BJ (cell line): ENCODE results near the gene CLSTN2. TPM values are rescaled to one million over a fixed set of nuclear protein-coding genes. Genes with fewer than 3 reads are reported as not detected.

Experiments used
- CTCF ChIA-PET: fragments of 350-600 bp; formaldehyde crosslinking; extraction: SDS; loops from one replicate; lab custom pipeline; 2021; ENCODE audit warnings: antibody characterized with exemption, inconsistent platforms; lab: Yijun Ruan, JAX
- POLR2A ChIA-PET: fragments of 300-600 bp; sonication (Branson Sonifier 250); formaldehyde crosslinking; extraction: SDS; loops from one replicate; lab custom pipeline; 2021; ENCODE audit warnings: antibody characterized with exemption; lab: Charles Lee
- DNase-seq: peaks from one replicate; pipeline ENCODE4 v3.0.0-alpha.2; 2011; ENCODE audit warnings: low read depth
- H3K27me3 ChIP-seq: 2 replicates; pipeline ENCODE4 v1.6.0; 2011; ENCODE audit warnings: low read length; ENCODE audit not compliant: control insufficient read depth, insufficient read depth
- H3K36me3 ChIP-seq: 2 replicates; pipeline ENCODE4 v1.5.1; 2011; ENCODE audit warnings: low read length; ENCODE audit not compliant: control insufficient read depth, insufficient read depth
- H3K4me3 ChIP-seq: 2 replicates; pipeline ENCODE4 v1.5.1; 2011; ENCODE audit warnings: low read depth, mild to moderate bottlenecking, control low read depth, low read length
- CTCF ChIP-seq: IDR thresholded peaks from 2 replicates; pipeline ENCODE4 v1.5.1; 2011; ENCODE audit warnings: low read depth, mild to moderate bottlenecking, control low read depth, inconsistent platforms, low read length, moderate library complexity; ENCODE audit not compliant: insufficient read depth
- polyA plus RNA-seq: library from polyadenylated mRNA; depleted of rRNA; stranded (reverse); fragments of >200 nt; gene quantifications from 2 replicates; pipeline ENCODE4 v1.2.3, GENCODE V29; 2011

The CLSTN2 gene
- polyA plus RNA-seq, 1 experiment: 1.8 TPM

- Histone ChIP-seq H3K27me3 (no peaks in the 10 kb centered on the region), H3K4me3 (no peak overlapping the region), H3K36me3 (no peaks in the 10 kb centered on the region)
- ChIA-PET POLR2A (no interaction called here), CTCF (no interaction called here)
- DNase-seq: no peak
- TF ChIP-seq CTCF: no peak
Observed at GRCh38 chr3:140391061-140391460, 456.1 kb downstream of the CLSTN2 start.

- ChIA-PET CTCF (no interaction called here), POLR2A (no interaction called here)
- Histone ChIP-seq H3K4me3 (no peak overlapping the region), H3K27me3 (no peaks in the 10 kb centered on the region), H3K36me3 (no peaks in the 10 kb centered on the region)
- no peak for TF ChIP-seq CTCF
- no peak for DNase-seq
Observed at GRCh38 chr3:140394488-140395133, 459.6 kb downstream of the CLSTN2 start.

GRCh38 chr3:140395134-140396075, 460.4 kb downstream of the CLSTN2 start:
- no peaks in the 10 kb centered on the region for H3K27me3 ChIP-seq
- ChIA-PET POLR2A (no interaction called here), CTCF (interaction anchor here (0.9 kb wide), 1 partner anchor 28 kb away, joined by 3 read pairs; no protein-coding TSS in a partner anchor)
- TF ChIP-seq CTCF: no peak
- no peaks in the 10 kb centered on the region for H3K36me3 ChIP-seq
- H3K4me3 ChIP-seq: no peak overlapping the region
- no peak for DNase-seq

DNA sequence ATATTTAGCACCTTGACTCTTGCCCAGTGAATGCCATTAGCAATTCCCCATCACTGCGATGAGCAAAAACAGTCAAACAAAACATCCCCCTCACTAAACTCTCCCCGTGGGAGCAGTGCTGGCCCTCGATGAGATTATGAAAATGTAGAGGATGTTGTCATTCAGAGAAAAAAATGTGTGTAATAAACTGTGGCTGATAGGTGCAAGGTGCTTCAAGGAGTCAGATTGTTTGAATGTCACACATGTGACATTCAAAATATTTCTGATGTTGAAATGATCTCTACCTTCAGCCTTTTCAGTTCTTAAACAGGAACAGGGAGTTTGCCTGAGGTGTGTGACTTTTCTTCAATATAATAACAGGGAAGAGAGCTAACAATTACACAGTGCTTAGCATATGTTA, 461.1 kb downstream of the CLSTN2 start:
- Histone ChIP-seq H3K36me3 (no peaks in the 10 kb centered on the region), H3K27me3 (no peaks in the 10 kb centered on the region), H3K4me3 (no peak overlapping the region)
- POLR2A ChIA-PET: no interaction called here
- no peak for DNase-seq
- TF ChIP-seq CTCF: no peak
- CTCF ChIA-PET: no interaction called here

DNA sequence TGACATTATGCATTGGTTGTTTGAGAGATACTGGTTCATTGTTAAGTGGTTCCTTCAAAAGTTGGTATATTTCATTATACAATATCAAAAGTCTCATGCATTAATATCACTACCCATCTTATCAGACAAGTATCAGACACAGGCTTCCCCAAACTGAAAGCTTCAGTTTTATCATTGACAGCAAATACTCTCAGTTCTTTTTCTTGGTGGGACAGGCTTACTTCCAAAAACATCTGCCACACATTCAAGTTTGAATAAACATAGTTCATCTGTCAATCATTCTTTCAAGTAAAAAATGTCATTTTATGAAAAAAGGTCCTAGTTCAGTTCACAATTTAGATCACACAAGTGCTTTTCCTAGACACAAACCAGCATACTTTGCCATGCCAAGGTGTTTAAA, 462.9 kb downstream of the CLSTN2 start:
- Histone ChIP-seq H3K27me3 (no peaks in the 10 kb centered on the region), H3K4me3 (no peak overlapping the region), H3K36me3 (no peaks in the 10 kb centered on the region)
- ChIA-PET CTCF (no interaction called here), POLR2A (no interaction called here)
- TF ChIP-seq CTCF: no peak
- no peak for DNase-seq
